Nephron (organoid): Measurements from ENCODE around the gene NKX2-2.

ENCODE experiments used
- H3K27ac Mint-ChIP-seq, 3 experiments: 2 replicates each; pipeline ENCODE4 v1.8.0; 2020; ENCODE audit warnings: mixed read lengths in 3 of 3, mild to moderate bottlenecking in 2 of 3, moderate library complexity in 1 of 3
- H3K27me3 Mint-ChIP-seq: 2 replicates; pipeline ENCODE4 v1.8.0; 2021; ENCODE audit warnings: low read depth, mild to moderate bottlenecking, moderate library complexity, mixed read lengths
- H3K36me3 Mint-ChIP-seq: 2 replicates; pipeline ENCODE4 v1.8.0; 2020; ENCODE audit warnings: low read depth, mixed read lengths
- H3K4me1 Mint-ChIP-seq: 2 replicates; pipeline ENCODE4 v1.8.0; 2020; ENCODE audit warnings: mixed read lengths
- H3K4me3 Mint-ChIP-seq, 3 experiments: 2 replicates each; pipeline ENCODE4 v1.8.0; 2020; ENCODE audit warnings: mild to moderate bottlenecking in 3 of 3, mixed read lengths in 3 of 3, moderate library complexity in 2 of 3
- H3K9me3 Mint-ChIP-seq: 2 replicates; pipeline ENCODE4 v1.8.0; 2020; ENCODE audit warnings: mixed read lengths
- TF ChIP-seq, protein P1 (sequence below), 3 experiments: fragments of 200-600 bp; sonication (generic); IDR thresholded peaks; one replicate each; pipeline ENCODE4 v1.5.0; 2021; ENCODE audit warnings: antibody characterized with exemption in 3 of 3; ENCODE audit not compliant: unreplicated experiment in 3 of 3

The NKX2-2 gene

DNA sequence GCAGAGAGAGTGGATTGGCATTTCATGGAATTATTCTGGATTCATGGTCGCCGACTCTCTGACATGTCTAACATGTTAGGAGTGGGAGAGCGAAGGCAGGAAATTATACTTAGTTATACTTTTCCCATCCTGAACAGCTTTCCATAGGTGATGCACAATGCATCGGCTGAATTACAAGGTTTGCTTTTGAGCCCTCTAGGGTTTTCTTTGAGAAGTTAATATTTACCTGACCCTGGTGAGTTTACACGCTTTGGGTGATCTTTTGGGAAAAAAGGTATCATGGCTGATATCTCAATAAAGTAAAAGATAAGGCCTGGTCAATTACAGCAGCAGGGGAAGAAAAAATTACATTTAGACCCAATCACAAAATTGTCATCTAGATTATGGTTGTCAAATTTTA, 14.0 kb upstream of the NKX2-2 start:
- peaks cover 6% of the 10 kb centered on the region for H3K4me1 Mint-ChIP-seq
- peaks cover 95% of the 10 kb centered on the region for H3K27me3 Mint-ChIP-seq
- no peak overlapping the region for H3K4me3 Mint-ChIP-seq
- H3K36me3 Mint-ChIP-seq = no peaks in the 10 kb centered on the region
- peaks cover 3% of the 10 kb centered on the region for H3K9me3 Mint-ChIP-seq
- TF ChIP-seq, protein P1, sequence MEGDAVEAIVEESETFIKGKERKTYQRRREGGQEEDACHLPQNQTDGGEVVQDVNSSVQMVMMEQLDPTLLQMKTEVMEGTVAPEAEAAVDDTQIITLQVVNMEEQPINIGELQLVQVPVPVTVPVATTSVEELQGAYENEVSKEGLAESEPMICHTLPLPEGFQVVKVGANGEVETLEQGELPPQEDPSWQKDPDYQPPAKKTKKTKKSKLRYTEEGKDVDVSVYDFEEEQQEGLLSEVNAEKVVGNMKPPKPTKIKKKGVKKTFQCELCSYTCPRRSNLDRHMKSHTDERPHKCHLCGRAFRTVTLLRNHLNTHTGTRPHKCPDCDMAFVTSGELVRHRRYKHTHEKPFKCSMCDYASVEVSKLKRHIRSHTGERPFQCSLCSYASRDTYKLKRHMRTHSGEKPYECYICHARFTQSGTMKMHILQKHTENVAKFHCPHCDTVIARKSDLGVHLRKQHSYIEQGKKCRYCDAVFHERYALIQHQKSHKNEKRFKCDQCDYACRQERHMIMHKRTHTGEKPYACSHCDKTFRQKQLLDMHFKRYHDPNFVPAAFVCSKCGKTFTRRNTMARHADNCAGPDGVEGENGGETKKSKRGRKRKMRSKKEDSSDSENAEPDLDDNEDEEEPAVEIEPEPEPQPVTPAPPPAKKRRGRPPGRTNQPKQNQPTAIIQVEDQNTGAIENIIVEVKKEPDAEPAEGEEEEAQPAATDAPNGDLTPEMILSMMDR (IDR thresholded peaks at IDR 0.05; ENCODE audit: unreplicated experiment in 3 of 3) = no peak
- no peak overlapping the region for H3K27ac Mint-ChIP-seq

DNA sequence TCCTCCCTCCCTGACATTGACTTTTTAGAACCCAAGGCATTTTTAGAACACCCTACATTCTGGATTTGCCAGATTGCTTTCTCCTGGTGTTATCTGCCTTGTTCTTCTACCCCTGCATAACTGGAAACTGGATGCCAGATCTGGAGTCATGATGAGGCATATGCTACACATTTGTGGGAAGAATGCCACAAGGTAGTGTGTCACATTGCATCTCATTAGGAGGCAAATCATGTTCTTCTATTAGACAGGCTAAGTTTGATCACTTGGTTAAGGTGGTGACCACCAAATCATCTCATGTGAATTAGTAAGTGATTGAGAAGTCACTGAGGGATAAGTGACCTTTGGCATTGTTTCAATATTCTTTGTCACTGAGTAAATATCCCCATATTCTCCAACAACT, 12.9 kb upstream of the NKX2-2 start:
- peaks cover 91% of the 10 kb centered on the region for H3K27me3 Mint-ChIP-seq
- H3K4me1 Mint-ChIP-seq = peaks cover 7% of the 10 kb centered on the region
- H3K4me3 Mint-ChIP-seq = no peak overlapping the region
- H3K9me3 Mint-ChIP-seq = peaks cover 3% of the 10 kb centered on the region
- TF ChIP-seq, protein P1 (IDR thresholded peaks at IDR 0.05; ENCODE audit: unreplicated experiment in 3 of 3) = no peak
- no peak overlapping the region for H3K27ac Mint-ChIP-seq
- H3K36me3 Mint-ChIP-seq = no peaks in the 10 kb centered on the region

DNA sequence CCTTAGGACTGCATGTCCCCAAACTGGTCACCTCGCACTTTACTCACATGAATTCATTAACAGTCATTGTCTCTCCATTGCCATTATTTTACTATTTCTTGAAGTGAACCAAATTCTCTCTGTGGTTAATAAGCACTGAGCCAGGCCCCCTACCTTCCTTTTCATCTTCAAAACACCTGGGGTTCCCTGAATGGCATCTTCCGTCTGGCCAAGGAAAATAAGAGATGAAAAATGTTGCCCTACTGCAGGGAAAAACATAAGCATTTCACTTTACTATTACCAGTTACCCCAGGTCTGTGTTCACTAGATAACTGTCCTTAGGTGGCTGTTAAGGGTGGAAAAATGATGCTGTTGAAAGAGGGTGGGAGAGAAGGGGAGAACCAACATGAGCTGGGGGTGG, 10.0 kb upstream of the NKX2-2 start:
- H3K36me3 Mint-ChIP-seq = no peaks in the 10 kb centered on the region
- H3K4me1 Mint-ChIP-seq = peaks cover 16% of the 10 kb centered on the region
- H3K9me3 Mint-ChIP-seq = peaks cover 3% of the 10 kb centered on the region
- H3K27ac Mint-ChIP-seq = no peak overlapping the region
- peaks cover 96% of the 10 kb centered on the region for H3K27me3 Mint-ChIP-seq
- TF ChIP-seq, protein P1 (IDR thresholded peaks at IDR 0.05; ENCODE audit: unreplicated experiment in 3 of 3) = no peak
- H3K4me3 Mint-ChIP-seq = peak overlapping the region in 1 of 3 experiments; percentile 3

DNA sequence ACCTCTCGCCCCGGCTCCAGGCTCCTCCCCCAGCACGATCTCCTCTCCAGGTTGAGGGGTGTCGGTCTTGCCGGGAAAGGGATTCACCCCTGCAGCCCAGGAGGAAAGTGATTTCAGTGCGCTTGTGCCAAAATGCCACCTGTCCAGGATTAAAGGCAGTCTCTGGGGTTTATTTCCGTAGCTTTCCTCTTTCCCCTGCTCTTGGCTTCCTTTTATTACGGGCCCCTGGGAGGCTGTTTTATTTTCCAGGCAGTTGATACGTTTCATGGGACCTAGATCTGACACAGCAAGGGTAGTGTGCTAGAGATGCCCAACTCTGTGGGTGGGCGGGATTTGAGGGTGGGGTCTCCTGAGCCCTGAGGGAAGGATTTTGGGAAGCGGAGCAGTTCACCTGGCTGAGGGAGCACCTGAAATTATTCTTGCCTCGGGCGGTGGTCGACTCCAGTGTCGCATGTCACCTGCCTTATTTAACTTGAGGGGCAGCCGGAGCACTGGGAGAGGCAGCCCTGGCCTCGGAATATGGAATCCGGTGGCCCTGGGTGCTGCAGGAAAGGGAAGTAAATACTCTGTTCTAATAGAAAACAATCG, 9.5 kb upstream of the NKX2-2 start:
- peaks cover 3% of the 10 kb centered on the region for H3K9me3 Mint-ChIP-seq
- no peaks in the 10 kb centered on the region for H3K36me3 Mint-ChIP-seq
- no peak overlapping the region for H3K27ac Mint-ChIP-seq
- peak overlapping the region; percentile 25 to 62 (median 48) for H3K4me3 Mint-ChIP-seq
- H3K27me3 Mint-ChIP-seq = peaks cover 96% of the 10 kb centered on the region
- TF ChIP-seq, protein P1 (IDR thresholded peaks at IDR 0.05; ENCODE audit: unreplicated experiment in 3 of 3) = no peak
- H3K4me1 Mint-ChIP-seq = peaks cover 16% of the 10 kb centered on the region

DNA sequence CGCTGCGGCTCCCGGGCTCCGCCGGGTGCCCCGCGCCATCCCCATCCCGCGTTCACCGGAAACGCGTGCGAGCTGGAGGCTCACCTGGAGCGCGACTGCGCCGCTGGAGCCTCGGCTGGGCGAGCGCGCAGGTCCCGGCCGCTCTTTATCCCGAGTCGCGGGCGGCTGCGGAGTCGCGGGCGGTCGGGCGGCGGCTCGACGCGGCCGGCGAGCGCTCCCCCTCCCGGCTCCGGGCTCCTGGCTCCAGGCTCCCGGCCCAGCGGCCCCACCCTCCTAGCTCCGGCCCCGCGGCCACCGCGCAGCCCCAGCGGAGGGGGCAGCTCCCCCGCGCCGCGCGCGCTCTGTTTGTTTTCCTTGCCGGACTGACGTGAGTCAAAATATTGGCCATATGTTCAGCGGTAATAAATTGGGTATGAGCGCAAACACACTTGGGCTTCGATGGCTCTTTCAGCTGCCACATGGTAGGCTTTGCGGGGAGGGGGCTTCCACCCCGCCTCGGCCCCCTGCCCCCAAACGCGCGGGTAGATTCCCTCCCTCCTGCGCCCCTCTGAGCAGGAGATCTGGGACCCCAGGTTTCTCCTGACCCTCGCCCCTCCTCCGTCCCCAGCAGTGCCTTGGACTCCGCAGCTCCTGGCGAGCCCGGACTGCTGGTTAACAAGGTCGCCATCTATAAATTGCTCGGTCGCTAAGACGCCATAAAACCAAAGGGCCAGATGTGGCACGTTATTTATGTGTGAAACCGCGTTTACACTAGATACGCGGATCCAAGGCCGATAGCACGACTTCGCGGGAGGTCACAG, 8.8 kb upstream of the NKX2-2 start:
- Mint-ChIP-seq H3K9me3 (peaks cover 3% of the 10 kb centered on the region), H3K27me3 (peaks cover 96% of the 10 kb centered on the region), H3K36me3 (no peaks in the 10 kb centered on the region), H3K27ac (no peak overlapping the region), H3K4me1 (peaks cover 16% of the 10 kb centered on the region), H3K4me3 (peak overlapping the region; percentile 25 to 62 (median 48))
- TF ChIP-seq, protein P1 (IDR thresholded peaks at IDR 0.05; ENCODE audit: unreplicated experiment in 3 of 3) = no peak
